Stimulated activated CD4-positive, alpha-beta T cell treated with anti-CD3 and anti-CD28 coated beads, Interleukin-1b, Interleukin-23, amount 100 ng/mL, for 1 hour (primary cell): ENCODE measurements around the gene KY.

Experiments used
- DNase-seq, 2 donors: peaks; one replicate each; pipeline ENCODE4 v3.0.0-alpha.2; 2020; ENCODE audit warnings: low read depth in 2 of 2

The KY gene

GRCh38 chr3:134619884-134620445 lies 30.9 kb downstream of the KY start:
- DNase-seq: no peak

- DNase-seq: no peak
Observed at GRCh38 chr3:134619301-134619615, 31.6 kb downstream of the KY start.

GRCh38 chr3:134618478-134619300 lies 32.1 kb downstream of the KY start:
- no peak for DNase-seq

- DNase-seq: no peak
Observed at GRCh38 chr3:134617608-134618477, 33.0 kb downstream of the KY start.

- DNase-seq: no peak
Observed at GRCh38 chr3:134615743-134616142, 35.1 kb downstream of the KY start.

GRCh38 chr3:134614955-134615354 lies 35.9 kb downstream of the KY start:
- DNase-seq: no peak

GRCh38 chr3:134613006-134613520 lies 37.8 kb downstream of the KY start:
- DNase-seq: no peak

GRCh38 chr3:134611516-134611915 lies 39.3 kb downstream of the KY start:
- no peak for DNase-seq

GRCh38 chr3:134610432-134611385 lies 40.1 kb downstream of the KY start:
- no peak for DNase-seq

- DNase-seq: no peak
Observed at GRCh38 chr3:134609821-134610431, 40.9 kb downstream of the KY start.

GRCh38 chr3:134608771-134609435 lies 41.9 kb downstream of the KY start:
- DNase-seq: no peak

- DNase-seq: no peak
Observed at GRCh38 chr3:134608023-134608770, 42.6 kb downstream of the KY start.

- DNase-seq: no peak
Observed at GRCh38 chr3:134607054-134608022, 43.5 kb downstream of the KY start.

- DNase-seq: no peak
Observed at GRCh38 chr3:134606033-134607025, 44.5 kb downstream of the KY start.

- DNase-seq: no peak
Observed at GRCh38 chr3:134605556-134605955, 45.3 kb downstream of the KY start.

GRCh38 chr3:134603956-134604355 lies 46.9 kb downstream of the KY start:
- DNase-seq: no peak

GRCh38 chr3:134603480-134603879 lies 47.3 kb downstream of the KY start:
- no peak for DNase-seq
